ENCODE data around the gene N4BP2.

DNA sequence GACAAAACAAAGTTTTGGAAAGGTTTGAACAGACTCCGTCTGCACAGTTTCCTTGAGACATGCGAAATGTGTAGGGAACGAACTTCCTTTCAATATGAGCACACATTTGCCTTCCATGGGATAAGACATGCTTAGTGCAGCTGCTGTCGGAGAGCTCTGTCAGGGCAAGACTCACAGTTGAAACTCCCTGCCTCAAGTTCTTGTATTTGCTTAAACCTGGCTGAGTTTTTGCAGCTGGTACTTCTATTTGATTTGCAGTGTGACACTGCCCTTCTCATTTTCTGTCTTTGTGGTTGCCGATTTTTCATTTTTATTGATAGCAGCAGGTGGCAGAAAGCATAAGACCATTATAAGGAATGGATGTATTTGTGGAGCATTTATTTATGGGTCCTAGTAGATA, 122.0 kb downstream of the N4BP2 start:
- no peak for TF ChIP-seq ZNF639 (tag by site-specific recombination; IDR thresholded peaks at IDR 0.05)
- no peak for TF ChIP-seq CTCF (tag by site-specific recombination; IDR thresholded peaks at IDR 0.05)

Measured in HEK293 (cell line).